ENCODE measurements around the gene TBC1D7.

TBC1D7 gene

DNA sequence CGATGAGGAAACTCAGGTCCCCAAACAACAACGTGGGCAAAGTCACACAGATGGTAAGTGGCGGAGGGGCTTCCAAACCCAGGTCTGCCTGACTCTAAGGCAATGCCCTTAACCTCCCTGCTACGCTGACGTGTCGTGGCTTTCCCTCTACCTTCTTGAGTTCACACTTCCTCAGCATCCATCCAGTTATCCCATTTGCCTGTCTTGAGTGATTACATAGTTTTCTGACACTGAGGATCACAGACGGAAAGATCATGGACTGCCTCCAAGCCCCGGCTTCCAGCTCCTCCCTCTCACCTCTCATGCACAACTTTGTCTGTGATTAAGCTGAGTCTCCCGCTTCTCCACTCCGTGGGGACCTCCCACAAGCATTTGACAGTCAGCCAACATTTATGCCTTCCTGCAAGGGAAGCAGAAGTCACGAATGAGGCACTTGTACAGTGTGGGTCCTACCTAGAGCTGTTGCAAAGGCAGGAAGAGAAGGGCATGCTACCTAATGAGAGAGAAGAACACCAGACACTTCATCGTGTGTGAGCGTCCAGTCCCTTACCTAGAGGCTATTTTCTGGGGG is 33.8 kb downstream of the TBC1D7 start:
- DNase-seq (ENCODE audit: low spot score) = no peak

GRCh38 chr6:13292774-13293173 is 35.6 kb downstream of the TBC1D7 start:
- DNase-seq (ENCODE audit: low spot score) = no peak

DNA sequence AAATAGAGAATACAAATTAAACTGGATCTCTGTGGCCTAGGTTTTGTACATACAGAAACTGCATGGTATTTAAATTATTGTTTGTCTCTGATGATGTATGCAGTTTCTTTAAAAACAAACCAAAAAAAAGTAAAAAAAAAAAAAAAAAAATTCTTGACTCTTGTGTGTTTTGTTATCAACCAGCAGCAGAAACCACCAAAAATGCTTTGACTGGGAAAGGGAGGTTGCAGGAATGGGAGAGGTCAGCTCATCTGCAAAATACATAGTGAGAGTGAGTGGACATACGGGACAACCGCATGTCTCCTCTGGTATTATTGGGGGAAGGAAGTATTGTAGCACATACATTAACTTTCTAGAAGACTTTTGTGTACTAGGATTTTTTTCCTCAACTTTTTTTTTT is 38.0 kb downstream of the TBC1D7 start:
- no peak for DNase-seq (ENCODE audit: low spot score)

DNA sequence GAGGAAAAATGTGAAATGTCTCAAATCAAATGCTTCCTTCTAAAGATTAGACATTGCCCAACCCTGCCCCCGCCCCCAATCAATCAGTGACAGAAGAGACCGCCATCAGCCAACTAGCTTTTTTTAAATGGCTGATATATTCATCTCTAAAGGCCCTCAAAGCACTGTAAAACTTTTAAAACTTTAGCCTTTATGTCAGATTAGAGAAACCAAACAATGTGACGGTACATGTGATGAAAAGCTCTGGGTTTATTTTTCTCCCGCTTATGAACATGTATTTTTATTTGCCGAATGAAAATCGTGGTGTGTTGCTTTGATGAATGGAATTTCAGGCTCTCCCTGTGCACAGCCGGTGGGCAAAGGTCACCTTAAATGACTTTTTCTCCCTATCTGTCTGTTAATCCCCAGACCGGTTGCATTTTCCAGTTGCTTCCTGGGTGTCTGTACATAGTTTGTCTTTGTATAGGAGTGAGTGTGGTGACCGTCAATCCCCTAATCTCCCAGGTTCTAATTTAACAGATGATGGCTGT is 38.5 kb downstream of the TBC1D7 start:
- DNase-seq (ENCODE audit: low spot score) = peak; percentile 67

DNA sequence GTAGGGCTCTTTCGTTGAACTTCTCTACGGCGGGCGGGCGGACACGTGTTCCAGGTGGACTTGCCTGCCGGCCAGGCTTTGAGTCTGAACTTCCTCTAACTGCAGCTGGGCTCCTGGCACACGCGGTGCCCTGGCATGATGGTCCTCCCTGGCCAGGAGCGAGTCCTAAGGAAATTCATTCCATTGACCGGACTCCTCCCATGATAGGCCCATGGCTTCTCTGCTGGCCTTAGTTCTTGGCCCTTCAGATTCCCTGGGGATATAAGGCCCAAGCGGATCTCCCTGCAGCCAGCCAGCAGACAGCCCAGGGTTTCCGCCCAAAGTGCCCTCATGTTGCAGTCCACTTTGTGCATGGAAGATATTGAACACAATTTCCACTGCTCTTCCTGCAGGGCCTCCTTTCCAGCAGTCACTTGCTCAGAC is 39.4 kb downstream of the TBC1D7 start:
- no peak for DNase-seq (ENCODE audit: low spot score)

DNA sequence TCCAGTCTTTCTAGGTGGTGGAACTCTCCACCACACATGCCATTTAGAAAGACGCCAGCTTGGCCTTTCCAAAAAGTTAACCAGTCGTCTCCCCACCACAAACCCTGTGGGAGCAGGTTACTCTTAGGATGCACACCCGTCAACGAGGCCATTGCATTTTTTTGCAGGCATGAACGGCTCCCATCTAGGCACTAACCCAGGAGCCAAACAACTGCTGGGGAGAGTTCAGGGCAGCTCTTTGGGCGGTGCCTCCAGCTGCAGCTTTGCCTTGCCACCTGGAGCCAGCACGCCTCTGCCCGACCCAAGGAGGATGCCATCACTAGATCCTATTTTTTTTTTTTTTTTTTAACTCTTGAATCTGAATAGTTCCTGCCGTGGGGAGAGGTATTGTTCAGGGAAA is 39.9 kb downstream of the TBC1D7 start:
- no peak for DNase-seq (ENCODE audit: low spot score)

- no peak for DNase-seq (ENCODE audit: low spot score)
Measured at GRCh38 chr6:13287104-13287503, 41.2 kb downstream of the TBC1D7 start.

GRCh38 chr6:13286181-13286580 is 42.2 kb downstream of the TBC1D7 start:
- no peak for DNase-seq (ENCODE audit: low spot score)

DNA sequence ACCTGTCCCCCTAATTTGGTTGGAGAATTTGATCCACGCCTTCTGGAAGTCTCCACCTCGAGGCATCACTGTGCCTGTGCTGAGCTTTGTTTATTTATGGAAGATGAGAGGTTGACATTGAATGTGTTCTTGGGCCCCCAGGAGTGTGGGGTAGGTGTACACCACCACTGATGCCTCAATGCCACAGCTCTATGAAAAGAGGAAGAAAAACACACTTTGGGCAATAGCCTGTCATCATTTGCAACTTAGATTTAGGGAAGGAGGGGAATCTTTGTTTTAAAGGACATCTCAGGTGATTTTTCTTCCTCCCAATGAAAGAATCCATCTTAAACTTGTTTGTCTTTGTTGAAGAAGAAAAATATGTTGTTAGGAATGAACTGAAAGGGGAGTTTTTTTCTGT is 42.6 kb downstream of the TBC1D7 start:
- no peak for DNase-seq (ENCODE audit: low spot score)

GRCh38 chr6:13284646-13285045 is 43.7 kb downstream of the TBC1D7 start:
- DNase-seq (ENCODE audit: low spot score) = no peak

DNA sequence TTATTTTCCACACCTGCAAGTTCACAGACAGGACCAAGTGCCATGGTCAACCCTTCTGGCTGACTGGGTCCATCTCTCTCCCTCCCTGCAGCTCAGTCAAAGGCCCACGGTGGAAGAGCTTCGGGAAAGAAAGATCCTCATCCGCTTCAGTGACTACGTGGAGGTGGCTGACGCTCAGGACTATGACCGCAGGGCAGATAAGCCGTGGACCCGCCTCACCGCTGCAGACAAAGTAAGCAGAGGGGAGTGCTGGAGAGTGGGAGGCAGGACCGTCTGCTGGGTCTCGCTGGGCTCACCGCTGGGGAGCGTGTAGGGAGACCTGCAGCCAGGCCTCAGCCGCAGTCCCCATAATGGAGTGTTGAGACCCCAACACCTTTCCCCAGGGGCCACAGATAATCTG is 45.0 kb downstream of the TBC1D7 start:
- no peak for DNase-seq (ENCODE audit: low spot score)

GRCh38 chr6:13282393-13283069 is 45.8 kb downstream of the TBC1D7 start:
- DNase-seq (ENCODE audit: low spot score) = no peak

GRCh38 chr6:13281686-13282085 is 46.7 kb downstream of the TBC1D7 start:
- DNase-seq (ENCODE audit: low spot score) = no peak

- no peak for DNase-seq (ENCODE audit: low spot score)
Measured at GRCh38 chr6:13280254-13280653, 48.1 kb downstream of the TBC1D7 start.

DNA sequence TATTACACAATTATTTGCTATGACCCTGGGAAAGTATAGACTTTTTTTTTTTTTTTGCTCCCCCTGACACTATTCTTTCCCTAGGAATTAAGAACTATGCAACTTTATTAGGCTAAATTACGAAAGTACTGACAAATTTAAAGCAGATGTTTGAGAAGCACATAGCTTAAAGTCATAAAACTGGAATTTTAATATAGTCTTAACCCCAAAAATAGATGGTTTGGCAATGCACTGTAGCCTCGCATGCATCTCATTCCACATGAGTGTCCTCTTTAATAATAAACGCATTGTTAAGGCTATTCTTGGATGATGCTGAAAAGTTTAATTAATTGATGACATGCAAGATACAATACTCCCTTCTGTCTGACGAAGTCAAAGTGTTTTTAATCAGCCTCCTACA is 49.3 kb downstream of the TBC1D7 start:
- DNase-seq (ENCODE audit: low spot score) = no peak

- no peak for DNase-seq (ENCODE audit: low spot score)
Measured at GRCh38 chr6:13278164-13278563, 50.2 kb downstream of the TBC1D7 start.

- DNase-seq (ENCODE audit: low spot score) = no peak
Measured at GRCh38 chr6:13277231-13277630, 51.1 kb downstream of the TBC1D7 start.

GRCh38 chr6:13275435-13275989 is 52.8 kb downstream of the TBC1D7 start:
- DNase-seq (ENCODE audit: low spot score) = no peak

- no peak for DNase-seq (ENCODE audit: low spot score)
Measured at GRCh38 chr6:13274707-13275434, 53.5 kb downstream of the TBC1D7 start.

DNA sequence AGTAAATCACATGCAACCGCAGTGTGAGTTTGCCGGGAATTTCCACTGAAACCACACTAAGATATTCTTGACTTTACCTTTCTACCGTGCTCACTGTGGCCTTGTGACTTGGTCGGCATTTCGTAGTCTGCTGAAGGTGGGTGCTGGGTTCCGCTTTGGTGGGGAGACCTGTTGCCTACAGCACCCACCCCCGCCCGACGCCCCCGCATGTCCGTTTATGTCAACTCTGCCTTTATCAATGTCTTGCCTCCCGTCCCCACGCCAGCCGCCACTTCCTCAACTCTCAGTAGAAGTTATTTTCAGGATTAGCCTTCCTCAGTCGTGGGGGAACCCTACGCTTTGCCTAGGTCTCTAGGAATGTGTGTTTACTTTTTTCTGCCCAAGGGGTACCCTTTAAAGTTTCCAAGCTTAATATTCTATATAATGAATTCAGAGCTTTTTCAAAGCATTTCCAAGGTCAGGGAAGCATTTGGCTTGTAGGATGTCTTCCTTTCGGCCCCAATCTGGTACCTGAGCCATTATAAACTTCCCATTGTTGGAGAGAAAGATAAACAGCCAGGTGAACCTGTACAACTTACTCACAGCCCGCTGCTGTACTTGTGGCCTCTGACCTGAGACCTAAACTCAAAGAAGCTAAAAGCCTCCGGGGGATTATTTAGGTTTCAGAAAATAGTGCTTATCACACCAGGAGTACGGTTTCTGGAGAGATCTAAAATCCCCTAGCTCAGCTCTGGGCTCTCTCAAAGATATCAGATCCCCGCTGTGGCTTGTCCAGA is 54.2 kb downstream of the TBC1D7 start:
- DNase-seq (ENCODE audit: low spot score) = no peak

DNA sequence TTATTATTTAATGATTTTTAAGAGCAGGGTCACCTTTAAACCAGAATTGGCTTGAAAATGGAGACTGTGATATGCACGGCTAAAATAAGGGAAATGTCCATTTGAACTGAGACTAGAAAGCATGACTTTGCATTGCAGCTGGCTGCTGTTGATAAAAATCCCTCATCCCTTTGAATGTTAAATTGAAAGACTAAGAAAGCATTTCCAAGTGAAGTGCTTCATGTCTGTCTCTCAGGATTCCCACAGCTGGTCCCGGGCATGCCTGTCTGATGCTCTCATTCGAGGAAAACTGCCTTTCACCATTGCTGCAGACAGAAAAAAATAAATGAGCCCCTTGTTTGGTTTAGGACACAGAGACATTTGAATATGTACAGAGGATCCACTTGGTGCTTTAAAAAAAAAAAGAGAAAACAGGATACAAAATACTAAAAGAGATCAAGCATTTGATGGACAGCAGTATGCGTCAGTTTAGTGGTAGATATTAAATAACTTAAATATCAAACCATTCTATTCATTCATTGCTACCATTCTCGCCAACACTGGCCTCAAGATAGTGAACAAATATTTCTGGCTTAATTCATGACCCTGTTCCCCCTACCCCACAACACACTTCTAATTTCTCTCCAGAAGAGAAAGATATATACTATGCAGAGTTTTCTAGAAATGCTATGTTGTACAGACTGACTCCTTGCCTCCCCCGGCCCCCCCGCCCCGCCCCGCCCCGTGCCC is 55.0 kb downstream of the TBC1D7 start:
- DNase-seq (ENCODE audit: low spot score) = no peak
